ENCODE results near the gene SEMA4D.

The SEMA4D gene

GRCh38 chr9:89405826-89406225 lies 92.1 kb downstream of the SEMA4D start:
- H3K27me3 ChIP-seq (ENCODE audit: control insufficient read depth, insufficient read depth, low read length), result no peaks in the 10 kb centered on the region
- H3K36me3 ChIP-seq (ENCODE audit: control insufficient read depth, insufficient read depth, low read length), result no peaks in the 10 kb centered on the region
- no peak overlapping the region for H3K4me2 ChIP-seq (ENCODE audit: low read length)
- H3K4me3 ChIP-seq (ENCODE audit: low read depth, low read length), result no peak overlapping the region
- no peaks in the 10 kb centered on the region for H3K9me3 ChIP-seq (ENCODE audit: control insufficient read depth, low read length)
- H3K9ac ChIP-seq, result no peak overlapping the region
- H3K27ac ChIP-seq, result no peak overlapping the region
- no peak overlapping the region for H2AFZ ChIP-seq
- no peak for TF ChIP-seq CTCF (IDR thresholded peaks at IDR 0.05)
- no peaks in the 10 kb centered on the region for H3K4me1 ChIP-seq
- no peaks in the 10 kb centered on the region for H3K79me2 ChIP-seq

- Histone ChIP-seq H3K27me3 (ENCODE audit: control insufficient read depth, insufficient read depth, low read length) (no peaks in the 10 kb centered on the region), H3K4me1 (no peaks in the 10 kb centered on the region), H3K4me2 (ENCODE audit: low read length) (no peak overlapping the region), H3K27ac (no peak overlapping the region), H2AFZ (no peak overlapping the region), H3K9ac (no peak overlapping the region), H3K79me2 (no peaks in the 10 kb centered on the region), H3K36me3 (ENCODE audit: control insufficient read depth, insufficient read depth, low read length) (no peaks in the 10 kb centered on the region), H3K4me3 (ENCODE audit: low read depth, low read length) (no peak overlapping the region), H3K9me3 (ENCODE audit: control insufficient read depth, low read length) (no peaks in the 10 kb centered on the region)
- no peak for TF ChIP-seq CTCF (IDR thresholded peaks at IDR 0.05)
Measured at GRCh38 chr9:89404074-89404473, 93.8 kb downstream of the SEMA4D start.

GRCh38 chr9:89402695-89403427 lies 95.1 kb downstream of the SEMA4D start:
- no peaks in the 10 kb centered on the region for H3K27me3 ChIP-seq (ENCODE audit: control insufficient read depth, insufficient read depth, low read length)
- H2AFZ ChIP-seq, result no peak overlapping the region
- H3K27ac ChIP-seq, result no peak overlapping the region
- H3K36me3 ChIP-seq (ENCODE audit: control insufficient read depth, insufficient read depth, low read length), result no peaks in the 10 kb centered on the region
- H3K4me2 ChIP-seq (ENCODE audit: low read length), result no peak overlapping the region
- no peak for TF ChIP-seq CTCF (IDR thresholded peaks at IDR 0.05)
- H3K4me1 ChIP-seq, result no peaks in the 10 kb centered on the region
- no peak overlapping the region for H3K4me3 ChIP-seq (ENCODE audit: low read depth, low read length)
- H3K9ac ChIP-seq, result no peak overlapping the region
- H3K79me2 ChIP-seq, result no peaks in the 10 kb centered on the region
- H3K9me3 ChIP-seq (ENCODE audit: control insufficient read depth, low read length), result no peaks in the 10 kb centered on the region

- Histone ChIP-seq H3K4me2 (ENCODE audit: low read length) (no peak overlapping the region), H3K27ac (no peak overlapping the region), H3K9ac (no peak overlapping the region), H3K9me3 (ENCODE audit: control insufficient read depth, low read length) (no peaks in the 10 kb centered on the region), H3K4me1 (no peaks in the 10 kb centered on the region), H3K79me2 (no peaks in the 10 kb centered on the region), H3K27me3 (ENCODE audit: control insufficient read depth, insufficient read depth, low read length) (no peaks in the 10 kb centered on the region), H2AFZ (no peak overlapping the region), H3K36me3 (ENCODE audit: control insufficient read depth, insufficient read depth, low read length) (no peaks in the 10 kb centered on the region), H3K4me3 (ENCODE audit: low read depth, low read length) (no peak overlapping the region)
- TF ChIP-seq CTCF (IDR thresholded peaks at IDR 0.05), result no peak
Measured at GRCh38 chr9:89400403-89401116, 97.4 kb downstream of the SEMA4D start.

Measured in parathyroid adenoma (tissue), 2 donors.